NCI-H1436 treated with DMSO at 0.1 percent for 48 hours (cell line): ENCODE data around the gene MSL2.
"Not testable (repeated sequence)": the region's sequence is repeated elsewhere in the genome, so short reads cannot be mapped to it uniquely, and the experiment has no call there.

Experiments used
- DNase-seq: peaks from one replicate; lab custom pipeline; 2025; lab: John Stamatoyannopoulos, UW

Gene MSL2

GRCh38 chr3:136192195-136192594 is 3.9 kb downstream of the MSL2 start:
- not testable (repeated sequence) for DNase-seq

GRCh38 chr3:136189859-136190617 is 6.1 kb downstream of the MSL2 start:
- DNase-seq, result no peak

GRCh38 chr3:136189043-136189442 is 7.1 kb downstream of the MSL2 start:
- no peak for DNase-seq

- no peak for DNase-seq
These were observed 8.3 kb downstream of the MSL2 start for GRCh38 chr3:136187868-136188267.

GRCh38 chr3:136186846-136187245 is 9.3 kb downstream of the MSL2 start:
- no peak for DNase-seq

- no peak for DNase-seq
These were observed 9.8 kb downstream of the MSL2 start for GRCh38 chr3:136186344-136186743.

- DNase-seq, result no peak
These were observed 11.4 kb downstream of the MSL2 start for GRCh38 chr3:136184703-136185102.

GRCh38 chr3:136181741-136182140 is 14.4 kb downstream of the MSL2 start:
- DNase-seq, result no peak

GRCh38 chr3:136177876-136178275 is 18.3 kb downstream of the MSL2 start:
- DNase-seq, result no peak

- DNase-seq, result no peak
These were observed 22.1 kb downstream of the MSL2 start for GRCh38 chr3:136173939-136174490.

- no peak for DNase-seq
These were observed 25.0 kb downstream of the MSL2 start for GRCh38 chr3:136171097-136171542.

- DNase-seq, result not testable (repeated sequence)
These were observed 27.9 kb downstream of the MSL2 start for GRCh38 chr3:136168236-136168635.

GRCh38 chr3:136166507-136166906 is 29.6 kb downstream of the MSL2 start:
- DNase-seq, result no peak

- not testable (repeated sequence) for DNase-seq
These were observed 32.5 kb downstream of the MSL2 start for GRCh38 chr3:136163607-136164006.

GRCh38 chr3:136162322-136162721 is 33.8 kb downstream of the MSL2 start:
- DNase-seq, result no peak

GRCh38 chr3:136161516-136161915 is 34.6 kb downstream of the MSL2 start:
- no peak for DNase-seq

- DNase-seq, result no peak
These were observed 43.2 kb downstream of the MSL2 start for GRCh38 chr3:136152963-136153362.

- DNase-seq, result no peak
These were observed 43.8 kb downstream of the MSL2 start for GRCh38 chr3:136152176-136152843.

- DNase-seq, result no peak
These were observed 44.9 kb downstream of the MSL2 start for GRCh38 chr3:136151219-136151618.

- no peak for DNase-seq
These were observed 46.5 kb downstream of the MSL2 start for GRCh38 chr3:136149667-136150066.

GRCh38 chr3:136146981-136147729 is 49.0 kb downstream of the MSL2 start:
- no peak for DNase-seq

- not testable (repeated sequence) for DNase-seq
These were observed 51.7 kb downstream of the MSL2 start for GRCh38 chr3:136144397-136144796.
